GM23248 (cell line): ENCODE measurements around the gene MYO9A. TPM values are rescaled to one million over a fixed set of nuclear protein-coding genes. Genes with fewer than 3 reads are reported as not detected.

Source experiments
- DNase-seq: peaks from one replicate; pipeline ENCODE4 v3.0.0-alpha.2; 2015
- H2AFZ ChIP-seq: fragments of 200-600 bp; sonication (generic); 2 replicates; pipeline ENCODE4 v1.6.1; 2016; ENCODE audit warnings: antibody characterized with exemption
- H3F3A ChIP-seq: fragments of 200-600 bp; sonication (generic); 2 replicates; pipeline ENCODE4 v1.6.1; 2016; ENCODE audit warnings: mild to moderate bottlenecking, antibody characterized with exemption, mixed run types; ENCODE audit not compliant: insufficient read depth
- H3K27ac ChIP-seq: fragments of 200-600 bp; sonication (generic); 2 replicates; pipeline ENCODE4 v1.5.1; 2016; ENCODE audit warnings: mild to moderate bottlenecking
- H3K27me3 ChIP-seq: fragments of 200-600 bp; sonication (generic); replicated peaks from 2 replicates; pipeline ENCODE4 v1.6.1; 2016; ENCODE audit warnings: mild to moderate bottlenecking; ENCODE audit not compliant: insufficient read depth
- H3K36me3 ChIP-seq: fragments of 200-600 bp; sonication (generic); 2 replicates; pipeline ENCODE4 v1.6.1; 2016; ENCODE audit warnings: low read depth, mild to moderate bottlenecking
- H3K4me1 ChIP-seq: fragments of 200-600 bp; sonication (generic); 2 replicates; pipeline ENCODE4 v1.6.1; 2016; ENCODE audit warnings: mild to moderate bottlenecking; ENCODE audit not compliant: insufficient read depth
- H3K4me2 ChIP-seq: fragments of 200-600 bp; sonication (generic); one replicate; pipeline ENCODE4 v1.6.1; 2016; ENCODE audit warnings: mild to moderate bottlenecking; ENCODE audit not compliant: unreplicated experiment
- H3K4me3 ChIP-seq: fragments of 200-600 bp; sonication (generic); 2 replicates; pipeline ENCODE4 v1.5.1; 2016; ENCODE audit warnings: mild to moderate bottlenecking
- H3K79me2 ChIP-seq: fragments of 200-600 bp; sonication (generic); 2 replicates; pipeline ENCODE4 v1.6.1; 2016; ENCODE audit warnings: mild to moderate bottlenecking; ENCODE audit not compliant: insufficient read depth
- H3K9ac ChIP-seq: fragments of 200-600 bp; sonication (generic); 2 replicates; pipeline ENCODE4 v1.6.1; 2016; ENCODE audit warnings: mild to moderate bottlenecking
- H3K9me2 ChIP-seq: fragments of 200-600 bp; sonication (generic); 2 replicates; pipeline ENCODE4 v1.6.1; 2016; ENCODE audit warnings: mixed run types, mild to moderate bottlenecking, moderate library complexity; ENCODE audit not compliant: insufficient read depth
- H3K9me3 ChIP-seq: fragments of 200-600 bp; sonication (generic); one replicate; pipeline ENCODE4 v1.6.1; 2017; ENCODE audit warnings: low read depth
- H4K20me1 ChIP-seq: fragments of 200-600 bp; sonication (generic); 2 replicates; pipeline ENCODE4 v1.6.0; 2016; ENCODE audit not compliant: insufficient read depth
- EZH2 ChIP-seq: fragments of 200-600 bp; sonication (generic); IDR thresholded peaks from 2 replicates; pipeline ENCODE4 v1.6.1; 2018; ENCODE audit warnings: antibody characterized with exemption, mild to moderate bottlenecking; ENCODE audit not compliant: insufficient read depth, poor library complexity, severe bottlenecking
- EZH2phosphoT487 ChIP-seq: fragments of 200-600 bp; sonication (generic); IDR thresholded peaks from 2 replicates; pipeline ENCODE4 v1.6.1; 2018; ENCODE audit warnings: antibody characterized with exemption, moderate library complexity, mild to moderate bottlenecking, low read depth; ENCODE audit not compliant: insufficient read depth
- WGBS, 2 experiments: methylation state at CpG; one replicate each; pipeline ENCODE4 v1.1.6; 2015 to 2017; ENCODE audit warnings: low lambda C conversion rate in 2 of 2, low coverage in 1 of 2; ENCODE audit errors: missing lambda C conversion rate in 2 of 2; 5-methylcytosine and 5-hydroxymethylcytosine counted together
- in situ Hi-C: fragments of 300-500 bp; cut with MboI; formaldehyde crosslinking; loops from 2 replicates; pipeline ENCODE4 v1.15.0; 2020
- polyA plus RNA-seq: library from polyadenylated mRNA; unstranded; fragments of >200 nt; fragmentation: Nextera tagmentation; extraction: Ambion mirVana; gene quantifications from 2 replicates; pipeline ENCODE4 v1.2.1, GENCODE V29; 2016
- total RNA-seq: library from RNA; depleted of rRNA; stranded (reverse); fragments of >200 nt; shearing (Covaris generic); gene quantifications from 2 replicates; pipeline ENCODE4 v1.2.3, GENCODE V29; 2014

The MYO9A gene
- total and polyA plus RNA-seq, 2 experiments from 2014 or later: 10.6 to 20.4 TPM

DNA sequence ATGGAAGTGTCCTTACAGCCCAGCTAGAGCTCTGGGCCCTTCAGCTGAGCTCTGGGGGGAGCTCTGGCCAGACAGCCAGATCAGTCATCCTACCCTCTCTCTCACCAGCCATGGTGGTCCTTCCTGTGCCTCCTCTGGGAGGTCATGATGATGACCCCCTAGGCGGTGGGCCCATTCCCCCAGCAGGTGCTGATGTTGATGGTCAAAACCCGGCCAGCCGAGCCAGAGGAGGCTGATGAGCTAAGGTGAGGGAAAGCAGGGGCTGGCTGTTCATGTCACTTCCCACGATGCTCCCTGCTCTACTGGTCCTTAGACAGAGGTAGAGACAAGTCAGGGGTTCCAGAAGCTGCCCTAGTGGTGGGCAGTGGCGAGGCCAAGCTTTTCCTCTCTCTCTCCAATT is 44.6 kb upstream of the MYO9A start:
- no peaks in the 10 kb centered on the region; the same call in 1 of the 2 replicates for H3K27me3 ChIP-seq
- no peak overlapping the region for H2AFZ ChIP-seq
- WGBS, 2 experiments: 63 to 75% methylated on average over 5 of the region's 5 CpGs
- H3K9me2 ChIP-seq: no peaks in the 10 kb centered on the region
- no peak overlapping the region for H3K9ac ChIP-seq
- no peaks in the 10 kb centered on the region for H3F3A ChIP-seq
- H3K27ac ChIP-seq: no peak overlapping the region
- H3K79me2 ChIP-seq: no peaks in the 10 kb centered on the region
- no peaks in the 10 kb centered on the region for H4K20me1 ChIP-seq
- no peak for TF ChIP-seq EZH2
- TF ChIP-seq EZH2phosphoT487: no peak
- no peak overlapping the region for H3K4me2 ChIP-seq
- H3K4me3 ChIP-seq: no peak overlapping the region
- no peaks in the 10 kb centered on the region for H3K4me1 ChIP-seq
- no peaks in the 10 kb centered on the region for H3K9me3 ChIP-seq
- no peaks in the 10 kb centered on the region for H3K36me3 ChIP-seq
- DNase-seq: no peak
- in situ Hi-C loops: loop anchor here (25.0 kb wide), 1 partner anchor 700 kb away; no protein-coding TSS in a partner anchor

DNA sequence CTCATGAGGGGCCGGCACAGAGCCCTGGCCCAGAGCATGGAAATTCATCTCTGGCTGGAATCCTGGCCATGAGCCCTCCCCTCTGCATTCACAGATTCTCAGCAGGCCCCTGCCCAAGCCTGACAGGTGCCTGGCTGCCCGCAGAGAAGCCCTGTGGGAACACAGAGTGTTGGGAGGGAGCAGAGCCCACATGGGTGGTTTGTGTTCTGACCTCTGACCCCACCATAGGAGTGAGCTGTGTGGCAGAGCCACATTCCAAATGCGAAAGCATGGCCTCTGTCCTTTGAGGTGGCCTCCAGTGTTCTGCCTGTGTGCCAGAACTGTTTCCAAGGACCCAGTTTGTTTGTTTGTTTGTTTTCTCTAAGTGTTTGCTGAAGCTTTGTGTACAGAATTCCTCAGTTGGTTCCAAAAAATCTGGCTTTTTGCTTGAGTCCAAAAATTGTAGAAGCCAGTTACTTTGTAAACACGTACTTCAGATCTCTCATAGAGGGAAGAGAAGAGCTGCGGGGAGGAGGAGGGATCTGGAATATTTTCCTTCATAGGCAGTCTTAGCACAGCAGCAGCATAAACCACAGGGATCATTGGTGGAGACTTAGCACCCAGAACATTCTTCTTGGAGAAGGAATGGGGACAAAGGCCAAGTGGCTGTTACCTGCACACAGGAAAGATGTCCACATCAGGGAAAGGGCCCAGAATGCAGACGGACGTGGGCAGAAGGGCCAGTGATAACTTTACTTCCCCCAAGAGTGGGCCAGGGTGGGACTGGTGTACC is 43.6 kb upstream of the MYO9A start:
- no peaks in the 10 kb centered on the region for H3K9me3 ChIP-seq
- H3K9ac ChIP-seq: no peak overlapping the region
- TF ChIP-seq EZH2 (no peak), EZH2phosphoT487 (no peak)
- H3K9me2 ChIP-seq: no peaks in the 10 kb centered on the region
- no peak overlapping the region for H3K4me2 ChIP-seq
- DNase-seq: no peak
- H3K36me3 ChIP-seq: no peaks in the 10 kb centered on the region
- H3K27ac ChIP-seq: no peak overlapping the region
- no peaks in the 10 kb centered on the region for H3K4me1 ChIP-seq
- H3K27me3 ChIP-seq: no peaks in the 10 kb centered on the region; the same call in 1 of the 2 replicates
- H2AFZ ChIP-seq: no peak overlapping the region
- H4K20me1 ChIP-seq: no peaks in the 10 kb centered on the region
- H3K79me2 ChIP-seq: no peaks in the 10 kb centered on the region
- H3F3A ChIP-seq: no peaks in the 10 kb centered on the region
- H3K4me3 ChIP-seq: no peak overlapping the region
- in situ Hi-C loops: loop anchor here (25.0 kb wide), 1 partner anchor 699 kb away; no protein-coding TSS in a partner anchor
- WGBS, 2 experiments: 56 to 64% methylated on average over 7 of the region's 7 CpGs

DNA sequence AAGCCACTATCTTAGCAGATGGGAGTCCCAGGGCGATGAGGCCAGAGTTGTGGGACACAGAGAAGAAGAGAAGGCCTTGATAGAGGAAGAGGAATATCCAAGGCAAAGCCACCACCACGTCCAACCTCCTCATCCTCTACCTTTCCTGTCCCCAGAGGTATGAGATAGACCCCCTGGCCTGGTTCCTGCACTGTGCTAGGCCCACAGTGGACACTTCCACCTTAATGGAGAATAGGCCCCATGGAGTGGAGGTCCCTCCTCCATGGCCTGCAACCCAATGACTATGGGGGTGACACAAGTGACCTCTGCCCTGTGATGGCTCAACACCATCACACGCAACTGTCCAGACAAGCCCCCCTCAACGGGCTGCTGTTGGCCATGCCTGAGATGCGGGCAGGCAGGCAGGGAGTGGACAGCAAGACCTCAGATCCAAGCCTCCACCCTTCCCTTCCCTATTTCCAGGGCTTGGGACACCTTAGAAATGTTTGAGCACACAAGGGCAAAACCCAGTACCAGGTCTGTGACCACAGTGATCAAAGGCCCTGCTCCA is 42.8 kb upstream of the MYO9A start:
- no peaks in the 10 kb centered on the region for H3F3A ChIP-seq
- H3K79me2 ChIP-seq: no peaks in the 10 kb centered on the region
- in situ Hi-C loops: loop anchor here (25.0 kb wide), 1 partner anchor 698 kb away; no protein-coding TSS in a partner anchor
- H3K27ac ChIP-seq: no peak overlapping the region
- H3K9me2 ChIP-seq: no peaks in the 10 kb centered on the region
- no peaks in the 10 kb centered on the region for H4K20me1 ChIP-seq
- H3K4me3 ChIP-seq: no peak overlapping the region
- no peak for DNase-seq
- H3K4me1 ChIP-seq: no peaks in the 10 kb centered on the region
- H3K27me3 ChIP-seq: no peaks in the 10 kb centered on the region; the same call in 1 of the 2 replicates
- H3K9ac ChIP-seq: no peak overlapping the region
- no peaks in the 10 kb centered on the region for H3K9me3 ChIP-seq
- no peak overlapping the region for H3K4me2 ChIP-seq
- no peak overlapping the region for H2AFZ ChIP-seq
- no peak for TF ChIP-seq EZH2phosphoT487
- no peak for TF ChIP-seq EZH2
- no peaks in the 10 kb centered on the region for H3K36me3 ChIP-seq
- WGBS, 2 experiments: 81% methylated on average over 5 of the region's 5 CpGs

DNA sequence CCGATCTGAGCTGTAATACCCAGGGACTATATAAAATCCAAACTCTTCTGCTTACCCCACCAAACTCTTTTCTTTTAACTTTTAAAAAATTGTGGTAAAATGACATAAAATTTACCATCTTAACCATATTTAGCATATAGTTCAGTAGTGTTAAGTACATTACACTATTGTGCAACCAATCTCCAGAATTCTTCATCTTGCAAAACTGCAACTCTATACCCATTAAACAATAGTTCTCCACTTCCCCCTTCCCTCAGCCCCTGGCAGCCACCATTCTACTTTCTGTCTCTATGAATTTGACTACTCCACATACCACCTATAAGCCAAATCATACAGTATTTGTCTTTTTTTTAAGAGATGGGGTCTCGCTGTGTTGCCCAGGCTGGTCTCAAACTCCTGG is 39.0 kb upstream of the MYO9A start:
- Histone ChIP-seq H3K4me2 (no peak overlapping the region), H3K9me2 (no peaks in the 10 kb centered on the region), H2AFZ (no peak overlapping the region), H3K36me3 (no peaks in the 10 kb centered on the region), H4K20me1 (no peaks in the 10 kb centered on the region), H3K4me1 (0 out of 2 replicates have a peak, but pooled peaks cover 6% of the 10 kb centered on the region), H3K27ac (no peak overlapping the region), H3K4me3 (no peak overlapping the region), H3K9ac (no peak overlapping the region), H3F3A (no peaks in the 10 kb centered on the region), H3K9me3 (no peaks in the 10 kb centered on the region), H3K79me2 (no peaks in the 10 kb centered on the region), H3K27me3 (no peaks in the 10 kb centered on the region)
- no peak for DNase-seq
- in situ Hi-C loops: loop anchor here (25.0 kb wide), 1 partner anchor 695 kb away; no protein-coding TSS in a partner anchor
- TF ChIP-seq EZH2: no peak
- TF ChIP-seq EZH2phosphoT487: no peak
- 55 to 64% methylated on average over 2 of the region's 2 CpGs for WGBS, 2 experiments
